Measurements from ENCODE around the gene CHTF8. TPM values are rescaled to one million over a fixed set of nuclear protein-coding genes. Genes with fewer than 3 reads are reported as not detected.

The CHTF8 gene
- total RNA-seq, 1 donor from 2014 or later = 134 TPM

DNA sequence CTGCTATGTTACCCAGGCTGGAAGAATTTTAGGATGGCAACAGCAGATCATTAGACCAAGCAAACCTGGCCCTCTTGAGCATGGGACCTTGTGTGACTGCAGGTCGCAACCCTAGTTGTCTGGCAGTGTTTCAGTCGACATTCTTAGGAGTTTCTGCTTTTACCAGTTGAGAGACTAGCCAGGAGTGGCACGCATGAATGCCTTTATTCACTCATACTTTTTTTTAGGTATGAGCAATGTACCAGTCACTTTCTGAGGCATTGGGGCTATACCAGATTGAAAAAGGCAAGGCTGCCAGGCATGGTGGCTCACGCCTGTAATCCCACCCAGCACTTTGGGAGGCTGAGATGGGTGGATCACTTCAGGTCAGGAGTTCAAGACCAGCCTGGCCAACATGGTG lies 55.1 kb downstream of the CHTF8 start:
- no peak overlapping the region for H3K27ac Mint-ChIP-seq
- CTCF ChIA-PET = no interaction called here

DNA sequence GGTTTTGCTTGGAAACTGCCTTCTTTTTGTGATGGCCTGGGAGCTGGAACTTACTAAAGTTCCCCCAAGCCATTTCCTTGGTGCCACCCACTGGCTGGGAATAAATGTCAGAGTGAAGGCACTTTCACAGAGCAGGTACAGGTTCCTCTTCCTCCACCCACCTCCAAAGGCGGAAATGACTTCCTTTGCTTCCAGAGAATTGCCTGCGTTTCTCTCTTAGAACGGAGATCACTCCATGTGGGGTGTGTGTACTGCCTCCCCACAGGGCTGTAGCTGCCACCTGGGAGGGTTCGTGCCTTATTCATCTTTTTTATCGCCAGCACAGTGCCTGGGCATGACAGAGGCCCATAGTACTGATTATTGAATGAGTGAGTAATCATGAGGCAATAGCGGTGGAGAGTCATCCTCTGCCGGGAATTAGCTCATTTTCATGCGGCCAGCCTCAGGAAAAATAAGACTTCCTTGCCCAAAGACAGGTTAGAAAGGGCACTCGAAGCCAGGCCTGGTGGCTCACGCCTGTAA lies 59.1 kb downstream of the CHTF8 start:
- Mint-ChIP-seq H3K9me3 (no peaks in the 10 kb centered on the region), H3K36me3 (ENCODE audit: low read depth) (peaks cover 8% of the 10 kb centered on the region), H3K27me3 (no peaks in the 10 kb centered on the region), H3K4me3 (no peak overlapping the region), H3K4me1 (no peaks in the 10 kb centered on the region), H3K27ac (no peak overlapping the region)
- CTCF ChIA-PET = interaction anchor here (1.0 kb wide), 1 partner anchor 40 kb away, joined by 3 read pairs; no protein-coding TSS in a partner anchor
- TF ChIP-seq, protein P1, sequence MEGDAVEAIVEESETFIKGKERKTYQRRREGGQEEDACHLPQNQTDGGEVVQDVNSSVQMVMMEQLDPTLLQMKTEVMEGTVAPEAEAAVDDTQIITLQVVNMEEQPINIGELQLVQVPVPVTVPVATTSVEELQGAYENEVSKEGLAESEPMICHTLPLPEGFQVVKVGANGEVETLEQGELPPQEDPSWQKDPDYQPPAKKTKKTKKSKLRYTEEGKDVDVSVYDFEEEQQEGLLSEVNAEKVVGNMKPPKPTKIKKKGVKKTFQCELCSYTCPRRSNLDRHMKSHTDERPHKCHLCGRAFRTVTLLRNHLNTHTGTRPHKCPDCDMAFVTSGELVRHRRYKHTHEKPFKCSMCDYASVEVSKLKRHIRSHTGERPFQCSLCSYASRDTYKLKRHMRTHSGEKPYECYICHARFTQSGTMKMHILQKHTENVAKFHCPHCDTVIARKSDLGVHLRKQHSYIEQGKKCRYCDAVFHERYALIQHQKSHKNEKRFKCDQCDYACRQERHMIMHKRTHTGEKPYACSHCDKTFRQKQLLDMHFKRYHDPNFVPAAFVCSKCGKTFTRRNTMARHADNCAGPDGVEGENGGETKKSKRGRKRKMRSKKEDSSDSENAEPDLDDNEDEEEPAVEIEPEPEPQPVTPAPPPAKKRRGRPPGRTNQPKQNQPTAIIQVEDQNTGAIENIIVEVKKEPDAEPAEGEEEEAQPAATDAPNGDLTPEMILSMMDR (IDR thresholded peaks at IDR 0.05) = no peak
- intact Hi-C loops (cut with micrococcal nuclease) = no loop called here
- DNase-seq = no peak
- POLR2A ChIA-PET = interaction anchor here (0.7 kb wide), 1 partner anchor 1412 kb away, joined by 5 read pairs; no protein-coding TSS in a partner anchor
- ATAC-seq (ENCODE audit: low read depth) = no peak

More for the DNA sequence above, 55.1 kb downstream of the CHTF8 start:
- Mint-ChIP-seq H3K4me1 (no peaks in the 10 kb centered on the region), H3K9me3 (no peaks in the 10 kb centered on the region), H3K4me3 (no peak overlapping the region), H3K36me3 (ENCODE audit: low read depth) (peaks cover 2% of the 10 kb centered on the region), H3K27me3 (no peaks in the 10 kb centered on the region)
- intact Hi-C loops (cut with micrococcal nuclease) = no loop called here
- POLR2A ChIA-PET = no interaction called here
- TF ChIP-seq, protein P1 (IDR thresholded peaks at IDR 0.05) = no peak
- DNase-seq = no peak
- ATAC-seq (ENCODE audit: low read depth) = no peak

GRCh38 chr16:69072640-69072974 lies 59.8 kb downstream of the CHTF8 start:
- ChIA-PET POLR2A (no interaction called here), CTCF (interaction anchor here (1.0 kb wide), 1 partner anchor 40 kb away, joined by 3 read pairs; no protein-coding TSS in a partner anchor)
- no peak overlapping the region for H3K4me3 Mint-ChIP-seq
- H3K27ac Mint-ChIP-seq = no peak overlapping the region
- ATAC-seq (ENCODE audit: low read depth) = no peak
- H3K9me3 Mint-ChIP-seq = no peaks in the 10 kb centered on the region
- H3K4me1 Mint-ChIP-seq = no peaks in the 10 kb centered on the region
- peaks cover 10% of the 10 kb centered on the region for H3K36me3 Mint-ChIP-seq (ENCODE audit: low read depth)
- TF ChIP-seq, protein P1 (IDR thresholded peaks at IDR 0.05) = no peak
- intact Hi-C loops (cut with micrococcal nuclease) = no loop called here
- no peak for DNase-seq
- no peaks in the 10 kb centered on the region for H3K27me3 Mint-ChIP-seq

GRCh38 chr16:69071036-69071435 lies 61.4 kb downstream of the CHTF8 start:
- no peaks in the 10 kb centered on the region for H3K9me3 Mint-ChIP-seq
- no peaks in the 10 kb centered on the region for H3K27me3 Mint-ChIP-seq
- CTCF ChIA-PET = no interaction called here
- no peak for DNase-seq
- POLR2A ChIA-PET = no interaction called here
- TF ChIP-seq, protein P1 (IDR thresholded peaks at IDR 0.05) = no peak
- H3K36me3 Mint-ChIP-seq (ENCODE audit: low read depth) = peaks cover 9% of the 10 kb centered on the region
- no peaks in the 10 kb centered on the region for H3K4me1 Mint-ChIP-seq
- intact Hi-C loops (cut with micrococcal nuclease) = no loop called here
- no peak overlapping the region for H3K27ac Mint-ChIP-seq
- ATAC-seq (ENCODE audit: low read depth) = no peak
- no peak overlapping the region for H3K4me3 Mint-ChIP-seq

DNA sequence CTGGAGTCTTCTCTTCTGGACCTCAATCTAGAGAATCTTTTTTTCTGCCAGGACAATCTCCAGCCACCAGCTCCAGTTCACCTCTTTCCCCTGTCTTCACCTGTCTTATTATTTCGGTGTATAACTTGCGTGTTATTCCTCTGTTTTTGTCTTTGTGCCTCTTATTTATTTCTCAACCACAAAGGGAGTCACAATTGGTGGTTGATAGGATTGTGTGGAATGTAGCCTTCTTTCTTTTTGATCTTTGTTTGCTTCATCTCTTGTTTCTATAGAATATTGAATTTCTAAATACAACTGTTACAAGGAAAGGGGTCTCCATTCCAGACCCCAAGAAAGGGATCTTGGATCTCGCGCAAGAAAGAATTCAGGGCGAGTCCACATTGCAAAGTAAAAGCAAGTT lies 62.9 kb downstream of the CHTF8 start:
- TF ChIP-seq, protein P1 (IDR thresholded peaks at IDR 0.05) = no peak
- Mint-ChIP-seq H3K36me3 (ENCODE audit: low read depth) (peaks cover 12% of the 10 kb centered on the region), H3K4me1 (no peaks in the 10 kb centered on the region), H3K27ac (no peak overlapping the region), H3K4me3 (no peak overlapping the region), H3K9me3 (no peaks in the 10 kb centered on the region), H3K27me3 (no peaks in the 10 kb centered on the region)
- CTCF ChIA-PET = no interaction called here
- DNase-seq = no peak
- POLR2A ChIA-PET = no interaction called here
- intact Hi-C loops (cut with micrococcal nuclease) = no loop called here
- ATAC-seq (ENCODE audit: low read depth) = no peak

Other genes starting within 250 kb of the CHTF8 start
- 0.71 and 0.82 TPM in 2 replicates for gene HAS3, start 26.9 kb downstream of the CHTF8 start, total RNA-seq
- 53.5 and 55.3 TPM in 2 replicates for gene UTP4, start 61 bp upstream of the CHTF8 start, total RNA-seq
- 7.7 and 9.9 TPM in 2 replicates for gene SNTB2, start 54.6 kb upstream of the CHTF8 start, total RNA-seq
- gene VPS4A, start 178.8 kb upstream of the CHTF8 start, total RNA-seq = 34.2 and 41.7 TPM in 2 replicates
- 11.1 and 15.3 TPM in 2 replicates for gene PDF, start 198.0 kb upstream of the CHTF8 start, total RNA-seq
- 40.5 and 45.4 TPM in 2 replicates for gene COG8, start 207.0 kb upstream of the CHTF8 start, total RNA-seq
- gene NIP7, start 207.2 kb upstream of the CHTF8 start, total RNA-seq = 42.4 and 44.3 TPM in 2 replicates
- gene TMED6, start 219.2 kb upstream of the CHTF8 start, total RNA-seq = 2.0 and 2.8 TPM in 2 replicates

All from activated B cell treated with CpG ODN at 0.5 μM for 24 hours (primary cell).